Endothelial cell of umbilical vein (primary cell): ENCODE results near the gene FRYL. TPM values are rescaled to one million over a fixed set of nuclear protein-coding genes. Genes with fewer than 3 reads are reported as not detected.

Source experiments
- BruUV-seq: library from RNA; stranded (reverse); fragments of 400-500 nt; replicated peaks from 2 replicates; lab custom pipeline; 2021; lab: Mats Ljungman, UMichigan
- CTCF ChIA-PET: fragments of 300-600, 350-600 bp; sonication (Branson Sonifier 250); formaldehyde crosslinking; loops from one replicate; lab custom pipeline; 2021; ENCODE audit warnings: antibody characterized with exemption, inconsistent platforms; lab: Charles Lee
- POLR2A ChIA-PET: fragments of 300-600, 350-600 bp; sonication (Branson Sonifier 250); formaldehyde crosslinking; loops from one replicate; lab custom pipeline; 2021; ENCODE audit warnings: antibody characterized with exemption, inconsistent platforms; lab: Charles Lee
- DNase-seq: peaks from one replicate; pipeline ENCODE4 v3.0.0-alpha.2; 2011; ENCODE audit warnings: low read depth, low spot score
- FAIRE-seq: peaks from 2 replicates; lab custom pipeline; 2011; peaks lifted over from hg19 to GRCh38; lab: Jason Lieb, UNC
- H2AFZ ChIP-seq: 2 replicates; pipeline ENCODE4 v1.6.0; 2012; ENCODE audit warnings: low read depth, low read length, control low read depth, inconsistent platforms
- H3K27ac ChIP-seq: 2 replicates; pipeline ENCODE4 v1.5.1; 2011; ENCODE audit warnings: low read depth, mild to moderate bottlenecking, control low read depth, low read length, moderate library complexity; ENCODE audit not compliant: insufficient read depth
- H3K27me3 ChIP-seq, 2 experiments: 2 replicates each; pipeline versions ENCODE4 v1.6.0 to v1.6.1; 2011; ENCODE audit warnings: low read length in 2 of 2, mixed read lengths in 1 of 2; ENCODE audit not compliant: control insufficient read depth in 2 of 2, insufficient read depth in 2 of 2
- H3K36me3 ChIP-seq, 2 experiments: 2 replicates in 1 of 2; 3 replicates in 1 of 2; pipeline ENCODE4 v1.5.1; 2011; ENCODE audit warnings: low read length in 2 of 2, mild to moderate bottlenecking in 1 of 2, moderate library complexity in 1 of 2; ENCODE audit not compliant: control insufficient read depth in 2 of 2, insufficient read depth in 2 of 2; ENCODE audit errors: extremely low read depth in 1 of 2
- H3K4me1 ChIP-seq: 3 replicates; pipeline ENCODE4 v1.5.1; 2011; ENCODE audit warnings: mild to moderate bottlenecking, low read length; ENCODE audit not compliant: control insufficient read depth, insufficient read depth; ENCODE audit errors: extremely low read depth
- H3K4me2 ChIP-seq: 2 replicates; pipeline ENCODE4 v1.6.1; 2011; ENCODE audit warnings: low read length, control low read depth, mixed read lengths; ENCODE audit not compliant: insufficient read depth
- H3K4me3 ChIP-seq, 3 experiments: fragments of 200-600 bp in 1 of 3; sonication (generic), shearing (Covaris generic) in 1 of 3; replicated peaks in 1 of 3; 2 replicates each; pipeline ENCODE4 v1.5.1; 2011 to 2016; ENCODE audit warnings: control low read depth in 3 of 3, low read length in 3 of 3, mild to moderate bottlenecking in 2 of 3, inconsistent platforms in 1 of 3, low read depth in 1 of 3, moderate library complexity in 1 of 3; ENCODE audit not compliant: insufficient read depth in 1 of 3
- H3K79me2 ChIP-seq: 2 replicates; pipeline ENCODE4 v1.6.0; 2012; ENCODE audit warnings: low read length, inconsistent platforms; ENCODE audit not compliant: control insufficient read depth, insufficient read depth
- H3K9ac ChIP-seq: replicated peaks from 2 replicates; pipeline ENCODE3; 2011; ENCODE audit warnings: low read length, control low read depth; ENCODE audit not compliant: insufficient read depth; ENCODE audit errors: extremely low read depth
- H3K9me1 ChIP-seq: replicated peaks from 3 replicates; pipeline ENCODE4 v1.6.0; 2011; ENCODE audit warnings: mild to moderate bottlenecking, low read length; ENCODE audit not compliant: control insufficient read depth, insufficient read depth; ENCODE audit errors: extremely low read depth
- H3K9me3 ChIP-seq: replicated peaks from 2 replicates; pipeline ENCODE4 v1.5.1; 2012; ENCODE audit warnings: low read length, inconsistent platforms; ENCODE audit not compliant: control insufficient read depth, insufficient read depth
- H4K20me1 ChIP-seq: replicated peaks from 2 replicates; pipeline ENCODE3; 2011; ENCODE audit warnings: mild to moderate bottlenecking, low read length; ENCODE audit not compliant: control insufficient read depth, insufficient read depth; ENCODE audit errors: extremely low read depth
- EZH2 ChIP-seq: IDR thresholded peaks from 2 replicates; pipeline ENCODE4 v1.6.1; 2012; ENCODE audit warnings: borderline replicate concordance, low read depth, mild to moderate bottlenecking, moderate library complexity, low read length, inconsistent platforms; ENCODE audit not compliant: severe bottlenecking
- FOS ChIP-seq: IDR thresholded peaks from 2 replicates; pipeline ENCODE4 v1.6.1; 2011; ENCODE audit warnings: mild to moderate bottlenecking, low read length, moderate library complexity, borderline replicate concordance; ENCODE audit not compliant: insufficient read depth
- GATA2 ChIP-seq: IDR thresholded peaks from 2 replicates; pipeline ENCODE4 v1.7.0; 2011; ENCODE audit warnings: low read depth, mild to moderate bottlenecking, moderate library complexity, mixed read lengths, low read length; ENCODE audit not compliant: insufficient read length, insufficient read depth
- JUN ChIP-seq: IDR thresholded peaks from 2 replicates; pipeline ENCODE4 v1.6.1; 2011; ENCODE audit warnings: borderline replicate concordance, low read depth; ENCODE audit not compliant: insufficient read length, insufficient read depth
- MYC ChIP-seq: IDR thresholded peaks from one replicate; pipeline ENCODE4 v1.6.1; 2011; ENCODE audit warnings: mild to moderate bottlenecking, low read depth, low read length
- POLR2A ChIP-seq: IDR thresholded peaks from 2 replicates; pipeline ENCODE4 v1.6.1; 2012; ENCODE audit warnings: low read depth, mild to moderate bottlenecking, control low read depth, low read length
- POLR2AphosphoS5 ChIP-seq: IDR thresholded peaks from 2 replicates; pipeline ENCODE4 v1.6.1; 2012; ENCODE audit warnings: low read depth, mild to moderate bottlenecking, control low read depth, low read length, moderate library complexity; ENCODE audit not compliant: insufficient read depth
- dilution Hi-C: fragments of 300-500 bp; cut with MboI; formaldehyde crosslinking; loops from one replicate; pipeline ENCODE4 v1.15.0; 2019; ENCODE audit warnings: low sequenced_read_pairs; ENCODE audit not compliant: extremely low pct_ligation_motif_present
- intact Hi-C: fragments of 100-400 bp; cut with micrococcal nuclease; formaldehyde crosslinking; loops from one replicate; pipeline ENCODE4 v1.10.0; 2022
- polyA plus RNA-seq, 4 experiments: library from polyadenylated mRNA; depleted of rRNA in 3 of 4; stranded (reverse) in 3 of 4; unstranded in 1 of 4; fragments of >200 nt; gene quantifications; 2 replicates each; pipeline versions ENCODE4 v1.2.1 to v1.2.3, GENCODE V29; 2011 to 2012; ENCODE audit warnings: missing spikeins in 1 of 4
- total RNA-seq: library from RNA; stranded (reverse); gene quantifications from 2 replicates; pipeline ENCODE4 v1.2.3, GENCODE V29; 2021
- TF ChIP-seq, protein P1 (sequence below): IDR thresholded peaks from 2 replicates; pipeline ENCODE4 v1.6.1; 2011; ENCODE audit not compliant: insufficient read depth, insufficient read length
- TF ChIP-seq, protein P2 (sequence below), 2 donors: IDR thresholded peaks; 1 replicate in 1 of 2; 2 replicates in 1 of 2; pipeline ENCODE4 v1.5.1; 2011; ENCODE audit warnings: low read length in 2 of 2, mild to moderate bottlenecking in 2 of 2, moderate library complexity in 2 of 2, control low read depth in 1 of 2, inconsistent platforms in 1 of 2, low read depth in 1 of 2; ENCODE audit not compliant: insufficient read depth in 1 of 2; ENCODE audit errors: extremely low read depth in 1 of 2

The FRYL gene
- total and polyA plus RNA-seq, 2 donors (not counting 3 experiments of a cell fraction or from before 2014, with no cell fraction given) = 17.0 to 84.9 TPM

DNA sequence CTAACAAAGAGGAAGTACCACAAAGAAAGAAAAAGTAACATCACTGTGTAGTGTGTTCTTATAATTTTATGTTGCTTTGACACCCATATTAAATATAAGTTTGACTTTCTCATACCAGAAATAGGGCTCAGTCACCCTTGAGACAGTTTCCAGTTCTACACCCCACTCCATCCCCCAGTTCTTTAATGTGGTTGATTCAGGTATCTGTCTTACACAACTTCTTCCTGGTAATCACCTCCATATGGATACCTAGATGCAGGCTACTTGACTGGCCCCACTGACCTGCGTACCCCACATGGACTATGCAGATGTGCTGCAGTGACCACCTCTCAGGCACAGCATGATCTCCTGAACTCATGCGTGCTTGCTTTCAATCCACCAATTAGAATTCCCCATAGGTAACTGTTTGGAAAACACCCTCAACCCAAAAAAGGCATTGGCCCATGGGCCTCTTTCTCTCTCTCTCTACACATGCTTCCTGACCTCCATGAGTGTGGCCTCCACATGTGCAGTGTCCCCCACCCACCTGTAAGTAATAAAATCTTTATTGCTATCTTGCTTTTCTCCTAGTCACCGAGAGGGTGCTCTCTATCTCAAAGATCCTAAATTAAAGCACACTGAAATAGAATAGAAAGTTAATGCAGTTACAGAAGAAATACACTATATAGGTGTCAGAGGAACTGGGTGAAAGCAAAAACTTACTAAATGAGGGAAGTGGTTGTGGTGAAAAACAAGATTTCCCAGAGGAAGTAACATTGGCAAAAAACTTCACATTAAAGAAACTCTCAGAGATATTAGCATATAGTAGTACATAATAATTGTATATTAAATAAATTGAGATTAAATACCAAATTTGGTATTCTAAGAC is 191.6 kb downstream of the FRYL start:
- Histone ChIP-seq H3K79me2 (no peaks in the 10 kb centered on the region), H3K4me1 (peaks cover 25% of the 10 kb centered on the region), H3K9me1 (no peaks in the 10 kb centered on the region), H4K20me1 (no peaks in the 10 kb centered on the region), H3K27me3 (no peaks in the 10 kb centered on the region), H3K36me3 (peaks cover 3 to 5% of the 10 kb centered on the region in 2 experiments), H3K4me3 (no peak overlapping the region), H2AFZ (no peak overlapping the region), H3K9ac (no peak overlapping the region), H3K9me3 (no peaks in the 10 kb centered on the region), H3K27ac (peak overlapping the region; percentile 60), H3K4me2 (peak overlapping the region; percentile 39)
- BruUV-seq = no TSS peak
- intact Hi-C loops (loop anchor here (2.0 kb wide), 1 partner anchor 54 kb away; no protein-coding TSS in a partner anchor), dilution Hi-C loops (no loop called here)
- DNase-seq (no peak), FAIRE-seq (no peak)
- ChIA-PET CTCF (interaction anchor here (1.9 kb wide), 1 partner anchor 10 kb away, joined by 9 read pairs; no protein-coding TSS in a partner anchor), POLR2A (no interaction called here)
- TF ChIP-seq JUN (no peak), MYC (no peak), GATA2 (no peak), FOS (no peak), POLR2AphosphoS5 (no peak), EZH2 (no peak), POLR2A (no peak)
- TF ChIP-seq, protein P1, sequence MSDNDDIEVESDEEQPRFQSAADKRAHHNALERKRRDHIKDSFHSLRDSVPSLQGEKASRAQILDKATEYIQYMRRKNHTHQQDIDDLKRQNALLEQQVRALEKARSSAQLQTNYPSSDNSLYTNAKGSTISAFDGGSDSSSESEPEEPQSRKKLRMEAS = no peak
- TF ChIP-seq, protein P2, sequence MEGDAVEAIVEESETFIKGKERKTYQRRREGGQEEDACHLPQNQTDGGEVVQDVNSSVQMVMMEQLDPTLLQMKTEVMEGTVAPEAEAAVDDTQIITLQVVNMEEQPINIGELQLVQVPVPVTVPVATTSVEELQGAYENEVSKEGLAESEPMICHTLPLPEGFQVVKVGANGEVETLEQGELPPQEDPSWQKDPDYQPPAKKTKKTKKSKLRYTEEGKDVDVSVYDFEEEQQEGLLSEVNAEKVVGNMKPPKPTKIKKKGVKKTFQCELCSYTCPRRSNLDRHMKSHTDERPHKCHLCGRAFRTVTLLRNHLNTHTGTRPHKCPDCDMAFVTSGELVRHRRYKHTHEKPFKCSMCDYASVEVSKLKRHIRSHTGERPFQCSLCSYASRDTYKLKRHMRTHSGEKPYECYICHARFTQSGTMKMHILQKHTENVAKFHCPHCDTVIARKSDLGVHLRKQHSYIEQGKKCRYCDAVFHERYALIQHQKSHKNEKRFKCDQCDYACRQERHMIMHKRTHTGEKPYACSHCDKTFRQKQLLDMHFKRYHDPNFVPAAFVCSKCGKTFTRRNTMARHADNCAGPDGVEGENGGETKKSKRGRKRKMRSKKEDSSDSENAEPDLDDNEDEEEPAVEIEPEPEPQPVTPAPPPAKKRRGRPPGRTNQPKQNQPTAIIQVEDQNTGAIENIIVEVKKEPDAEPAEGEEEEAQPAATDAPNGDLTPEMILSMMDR (IDR thresholded peaks at IDR 0.05; ENCODE audit: extremely low read depth in 1 of 2, insufficient read depth in 1 of 2, low read depth in 1 of 2, low read length in 2 of 2) = no peak
